Suprapubic skin (tissue), 4 donors: Measurements from ENCODE around the gene BTF3L4. TPM values are rescaled to one million over a fixed set of nuclear protein-coding genes. Genes with fewer than 3 reads are reported as not detected.
"Not testable (repeated sequence)": the region's sequence is repeated elsewhere in the genome, so short reads cannot be mapped to it uniquely, and the experiment has no call there.

Source experiments
- DNase-seq, 2 donors: peaks; one replicate each; pipeline ENCODE4 v3.0.0-alpha.2; 2019; ENCODE audit warnings: low spot score in 2 of 2
- H3K27ac ChIP-seq: fragments of 200-600 bp; sonication (generic); one replicate; pipeline ENCODE4 v1.5.1; 2019
- H3K27me3 ChIP-seq: fragments of 200-600 bp; sonication (generic); one replicate; pipeline ENCODE4 v1.5.1; 2019
- H3K36me3 ChIP-seq: fragments of 200-600 bp; sonication (generic); one replicate; pipeline ENCODE4 v1.5.1; 2019
- H3K4me1 ChIP-seq: fragments of 200-600 bp; sonication (generic); one replicate; pipeline ENCODE4 v1.5.1; 2019
- H3K4me3 ChIP-seq: fragments of 200-600 bp; sonication (generic); one replicate; pipeline ENCODE4 v1.5.1; 2019; ENCODE audit warnings: mild to moderate bottlenecking
- H3K9me3 ChIP-seq: fragments of 200-600 bp; sonication (generic); one replicate; pipeline ENCODE4 v1.5.1; 2019
- EP300 ChIP-seq: sonication (generic); formaldehyde crosslinking; IDR thresholded peaks from one replicate; pipeline ENCODE4 v1.6.1; 2017; ENCODE audit warnings: antibody characterized with exemption
- POLR2A ChIP-seq, 2 donors: fragments of 450-650 bp; IDR thresholded peaks; one replicate each; pipeline ENCODE4 v1.6.1; 2017; ENCODE audit warnings: antibody characterized with exemption in 2 of 2, mild to moderate bottlenecking in 2 of 2, moderate library complexity in 2 of 2
- POLR2AphosphoS5 ChIP-seq, 3 donors: sonication (generic); formaldehyde crosslinking; IDR thresholded peaks; one replicate each; pipeline ENCODE4 v1.6.1; 2017; ENCODE audit warnings: antibody characterized with exemption in 3 of 3
- WGBS: methylation state at CpG from one replicate; pipeline ENCODE4 v1.1.5; 2018; 5-methylcytosine and 5-hydroxymethylcytosine counted together
- total RNA-seq, 4 donors: library from RNA; depleted of rRNA; stranded (reverse); fragments of >200 nt; gene quantifications; one replicate each; pipeline ENCODE4 v1.1.0, GENCODE V29; 2016
- TF ChIP-seq, protein P1 (sequence below), 2 donors: fragments of 200-600 bp in 1 of 2; fragments of 450-650 bp in 1 of 2; sonication (generic) in 1 of 2; IDR thresholded peaks; one replicate each; pipeline ENCODE4 v1.5.1; 2016 to 2019; ENCODE audit warnings: antibody characterized with exemption in 2 of 2, mild to moderate bottlenecking in 1 of 2, moderate library complexity in 1 of 2

The BTF3L4 gene
- total RNA-seq, 4 donors from 2014 or later = 41.7 to 60.2 (median 57.1) TPM

DNA sequence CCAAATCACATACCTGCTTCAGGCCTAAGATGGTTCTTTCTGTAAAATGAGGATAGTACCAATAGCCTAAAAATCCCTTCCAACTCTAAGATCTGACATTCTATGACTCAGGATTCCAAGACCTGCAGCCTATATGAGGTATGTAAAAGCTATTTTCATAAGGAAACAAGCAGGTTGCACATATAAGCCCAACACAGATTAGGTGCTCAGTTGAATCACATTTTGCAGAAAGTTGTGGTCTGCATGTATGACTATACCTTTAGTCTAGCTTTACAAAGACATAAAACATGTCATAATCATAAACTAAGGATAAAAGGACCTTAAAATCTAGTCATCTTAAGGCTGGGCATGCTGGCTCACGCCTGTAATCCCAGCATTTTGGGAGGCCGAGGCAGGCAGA is 29.8 kb upstream of the BTF3L4 start:
- Histone ChIP-seq H3K4me1 (peaks cover under 1% of the 10 kb centered on the region), H3K27ac (no peak overlapping the region), H3K27me3 (no peaks in the 10 kb centered on the region), H3K9me3 (no peaks in the 10 kb centered on the region), H3K4me3 (no peak overlapping the region), H3K36me3 (peaks cover 45% of the 10 kb centered on the region)
- DNase-seq = no peak
- TF ChIP-seq POLR2AphosphoS5 (IDR thresholded peaks at IDR 0.05) (no peak), POLR2A (IDR thresholded peaks at IDR 0.05) (no peak), EP300 (no peak)
- TF ChIP-seq, protein P1, sequence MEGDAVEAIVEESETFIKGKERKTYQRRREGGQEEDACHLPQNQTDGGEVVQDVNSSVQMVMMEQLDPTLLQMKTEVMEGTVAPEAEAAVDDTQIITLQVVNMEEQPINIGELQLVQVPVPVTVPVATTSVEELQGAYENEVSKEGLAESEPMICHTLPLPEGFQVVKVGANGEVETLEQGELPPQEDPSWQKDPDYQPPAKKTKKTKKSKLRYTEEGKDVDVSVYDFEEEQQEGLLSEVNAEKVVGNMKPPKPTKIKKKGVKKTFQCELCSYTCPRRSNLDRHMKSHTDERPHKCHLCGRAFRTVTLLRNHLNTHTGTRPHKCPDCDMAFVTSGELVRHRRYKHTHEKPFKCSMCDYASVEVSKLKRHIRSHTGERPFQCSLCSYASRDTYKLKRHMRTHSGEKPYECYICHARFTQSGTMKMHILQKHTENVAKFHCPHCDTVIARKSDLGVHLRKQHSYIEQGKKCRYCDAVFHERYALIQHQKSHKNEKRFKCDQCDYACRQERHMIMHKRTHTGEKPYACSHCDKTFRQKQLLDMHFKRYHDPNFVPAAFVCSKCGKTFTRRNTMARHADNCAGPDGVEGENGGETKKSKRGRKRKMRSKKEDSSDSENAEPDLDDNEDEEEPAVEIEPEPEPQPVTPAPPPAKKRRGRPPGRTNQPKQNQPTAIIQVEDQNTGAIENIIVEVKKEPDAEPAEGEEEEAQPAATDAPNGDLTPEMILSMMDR (IDR thresholded peaks at IDR 0.05) = no peak
- WGBS = 95% methylated on average over 2 of the region's 2 CpGs

DNA sequence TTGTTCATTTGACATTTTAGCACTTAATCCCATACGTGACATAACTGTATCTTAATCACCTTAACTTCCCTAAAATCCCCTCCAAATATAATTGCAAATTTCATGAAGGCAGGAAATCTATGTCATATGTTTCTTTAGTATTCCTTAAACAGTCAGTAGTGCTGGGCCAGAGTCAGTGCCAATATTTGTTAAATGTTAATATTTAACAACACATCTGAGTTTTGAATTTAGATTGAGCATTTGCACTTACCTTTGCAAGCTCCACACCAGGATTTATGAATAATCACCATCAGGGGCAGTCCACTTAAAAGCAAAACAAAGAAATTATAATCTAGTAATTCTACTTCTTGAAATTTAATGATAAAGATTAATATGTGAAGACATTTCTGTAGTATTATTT is 27.8 kb upstream of the BTF3L4 start:
- Histone ChIP-seq H3K4me1 (peaks cover 18% of the 10 kb centered on the region), H3K27me3 (no peaks in the 10 kb centered on the region), H3K36me3 (peaks cover 26% of the 10 kb centered on the region), H3K4me3 (no peak overlapping the region), H3K9me3 (no peaks in the 10 kb centered on the region), H3K27ac (no peak overlapping the region)
- DNase-seq = no peak
- TF ChIP-seq POLR2A (IDR thresholded peaks at IDR 0.05) = no peak
- no peak for TF ChIP-seq POLR2AphosphoS5 (IDR thresholded peaks at IDR 0.05)
- no peak for TF ChIP-seq EP300
- TF ChIP-seq, protein P1 (IDR thresholded peaks at IDR 0.05) = no peak
- 92% methylated on average over 1 of the region's 1 CpG for WGBS

DNA sequence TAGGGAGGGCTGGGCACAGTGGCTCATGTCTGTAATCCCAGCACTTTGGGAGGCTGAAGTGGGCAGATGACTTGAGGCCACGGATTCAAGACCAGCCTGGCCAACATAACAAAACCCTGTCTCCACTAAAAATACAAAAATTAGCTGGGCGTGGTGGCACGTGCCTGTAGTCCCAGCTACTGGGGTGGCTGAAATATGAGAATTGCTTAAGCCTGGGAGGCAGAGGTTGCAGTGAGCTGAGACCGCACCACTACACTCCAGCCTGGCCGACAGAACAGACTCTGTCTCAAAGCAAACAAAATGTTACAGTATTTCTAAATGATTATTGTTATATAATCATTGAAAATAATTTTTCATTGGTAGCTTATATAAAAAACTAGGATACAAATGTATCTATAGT is 27.3 kb upstream of the BTF3L4 start:
- Histone ChIP-seq H3K4me1 (peaks cover 18% of the 10 kb centered on the region), H3K36me3 (peaks cover 21% of the 10 kb centered on the region)
- H3K27me3 ChIP-seq, H3K27ac ChIP-seq, H3K9me3 ChIP-seq, H3K4me3 ChIP-seq, DNase-seq: not testable (repeated sequence)
- 85% methylated on average over 5 of the region's 5 CpGs for WGBS

DNA sequence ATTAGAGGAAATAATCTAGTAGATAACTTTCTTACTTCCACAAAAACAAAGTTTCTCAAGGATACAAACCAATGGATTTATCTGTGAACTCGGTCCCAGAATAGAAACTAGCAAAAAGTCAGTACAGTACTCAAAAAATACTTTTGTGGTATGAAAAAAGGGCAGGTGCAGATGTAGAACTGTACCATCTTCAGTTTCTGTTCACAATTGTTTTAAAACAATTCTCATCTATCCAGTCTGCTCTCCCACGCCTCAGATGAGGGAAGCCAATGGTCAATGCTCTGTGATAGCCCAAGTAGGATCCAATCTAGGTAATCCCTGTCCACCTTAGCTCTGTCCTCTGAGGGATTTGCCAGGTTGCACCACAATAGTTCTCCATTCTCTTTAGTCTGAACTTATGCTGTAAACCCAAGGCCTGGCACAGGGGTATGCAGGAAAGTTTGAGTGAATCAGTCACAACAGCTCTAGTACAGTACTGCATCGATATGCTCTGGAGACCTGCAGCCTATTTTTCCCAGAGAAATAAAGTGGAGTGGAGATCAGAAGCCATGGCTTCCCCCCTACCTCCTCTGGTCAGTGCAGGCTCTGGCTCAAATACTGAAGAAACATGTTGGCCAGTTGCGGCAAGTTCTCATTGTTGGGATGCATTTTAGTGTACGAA is 23.8 kb upstream of the BTF3L4 start:
- Histone ChIP-seq H3K4me3 (peak overlapping the region; percentile 76), H3K4me1 (peaks cover 23% of the 10 kb centered on the region), H3K27ac (no peak overlapping the region)

DNA sequence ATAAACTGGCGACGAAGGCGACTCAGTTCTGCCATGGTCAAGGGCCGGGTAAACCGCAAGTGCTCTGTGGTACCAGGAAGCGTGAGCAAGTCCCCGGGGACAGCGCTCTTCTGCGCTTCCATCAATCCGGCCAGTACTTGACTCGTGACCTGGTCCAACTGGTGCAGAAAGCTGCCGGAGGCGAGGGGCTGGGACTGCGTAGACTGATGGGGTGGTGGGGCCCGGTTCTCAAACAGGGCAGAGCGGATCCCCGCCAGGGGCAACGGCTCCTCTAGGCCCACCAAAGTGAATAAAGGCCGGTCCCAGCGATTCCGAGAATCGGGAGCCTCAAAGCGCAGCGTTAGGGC is 23.3 kb upstream of the BTF3L4 start:
- Histone ChIP-seq H3K36me3 (peaks cover 12% of the 10 kb centered on the region), H3K4me3 (peak overlapping the region; percentile 76), H3K27me3 (no peaks in the 10 kb centered on the region), H3K4me1 (peaks cover 23% of the 10 kb centered on the region), H3K9me3 (no peaks in the 10 kb centered on the region), H3K27ac (peak overlapping the region; percentile 89)
- peak; percentile 72 to 78 for DNase-seq
- 17% methylated on average over 11 of the region's 24 CpGs for WGBS
- TF ChIP-seq POLR2A (IDR thresholded peaks at IDR 0.05) = no peak
- no peak for TF ChIP-seq POLR2AphosphoS5 (IDR thresholded peaks at IDR 0.05)
- TF ChIP-seq, protein P1 (IDR thresholded peaks at IDR 0.05) = no peak
- no peak for TF ChIP-seq EP300

More for the DNA sequence above, 23.8 kb upstream of the BTF3L4 start:
- TF ChIP-seq POLR2A (IDR thresholded peaks at IDR 0.05) (no peak), POLR2AphosphoS5 (IDR thresholded peaks at IDR 0.05) (no peak), EP300 (no peak)
- TF ChIP-seq, protein P1 (IDR thresholded peaks at IDR 0.05) = no peak
- no peak for DNase-seq
- peaks cover 8% of the 10 kb centered on the region for H3K36me3 ChIP-seq
- 63% methylated on average over 5 of the region's 5 CpGs for WGBS
- H3K9me3 ChIP-seq = no peaks in the 10 kb centered on the region
- no peaks in the 10 kb centered on the region for H3K27me3 ChIP-seq
